PC-9 (cell line): ENCODE measurements around the gene JARID2. TPM values are rescaled to one million over a fixed set of nuclear protein-coding genes. Genes with fewer than 3 reads are reported as not detected.

Experiments used
- BruUV-seq: library from RNA; stranded (reverse); fragments of 400-500 nt; replicated peaks from 2 replicates; lab custom pipeline; 2021; lab: Mats Ljungman, UMichigan
- CTCF ChIA-PET: fragments of 300-600 bp; sonication (Branson Sonifier 250); formaldehyde crosslinking; loops from one replicate; lab custom pipeline; 2022; ENCODE audit warnings: antibody characterized with exemption; lab: Charles Lee
- POLR2A ChIA-PET: fragments of 300-600 bp; sonication (Branson Sonifier 250); formaldehyde crosslinking; loops from one replicate; lab custom pipeline; 2022; ENCODE audit warnings: antibody characterized with exemption; ENCODE audit not compliant: unreplicated experiment; lab: Charles Lee
- DNase-seq, 2 experiments: peaks; one replicate each; pipeline versions ENCODE4 v3.0.0 to v3.0.0-alpha.2; 2015 to 2022; ENCODE audit warnings: mixed read lengths in 1 of 2
- H2AFZ ChIP-seq: fragments of 200-600 bp; sonication (generic); 2 replicates; pipeline ENCODE4 v1.8.1; 2017; ENCODE audit warnings: antibody characterized with exemption
- H3F3A ChIP-seq: fragments of 200-600 bp; sonication (generic); 2 replicates; pipeline ENCODE4 v1.8.1; 2017; ENCODE audit warnings: antibody characterized with exemption, mild to moderate bottlenecking, low read depth; ENCODE audit not compliant: insufficient read depth
- H3K27ac ChIP-seq: fragments of 200-600 bp; sonication (generic); 2 replicates; pipeline ENCODE4 v1.6.1; 2016; ENCODE audit warnings: mixed run types
- H3K27me3 ChIP-seq: fragments of 200-600 bp; sonication (generic); 2 replicates; pipeline ENCODE4 v1.6.1; 2016; ENCODE audit warnings: low read depth, mixed run types; ENCODE audit not compliant: insufficient read depth
- H3K36me3 ChIP-seq: fragments of 200-600 bp; sonication (generic); 2 replicates; pipeline ENCODE4 v1.6.1; 2016; ENCODE audit warnings: low read depth, mixed run types
- H3K4me1 ChIP-seq: fragments of 200-600 bp; sonication (generic); replicated peaks from 2 replicates; pipeline ENCODE4 v1.6.1; 2016; ENCODE audit warnings: mixed run types; ENCODE audit not compliant: insufficient read depth
- H3K4me2 ChIP-seq: fragments of 200-600 bp; sonication (generic); 2 replicates; pipeline ENCODE4 v1.6.1; 2017; ENCODE audit warnings: mixed run types
- H3K4me3 ChIP-seq: fragments of 200-600 bp; sonication (generic); 2 replicates; pipeline ENCODE4 v1.6.1; 2016; ENCODE audit warnings: mixed run types
- H3K79me2 ChIP-seq: fragments of 200-600 bp; sonication (generic); 2 replicates; pipeline ENCODE4 v1.6.1; 2017; ENCODE audit warnings: low read depth, mixed run types
- H3K9me2 ChIP-seq: fragments of 200-600 bp; sonication (generic); 2 replicates; pipeline ENCODE4 v1.8.1; 2017; ENCODE audit warnings: mild to moderate bottlenecking; ENCODE audit not compliant: insufficient read depth
- H3K9me3 ChIP-seq: fragments of 200-600 bp; sonication (generic); 2 replicates; pipeline ENCODE4 v1.8.1; 2016; ENCODE audit warnings: low read depth; ENCODE audit not compliant: insufficient read depth
- H4K20me1 ChIP-seq: fragments of 200-600 bp; sonication (generic); 2 replicates; pipeline ENCODE4 v1.8.1; 2017; ENCODE audit not compliant: insufficient read depth
- CTCF ChIP-seq: fragments of 200-600 bp; sonication (generic); conservative IDR thresholded peaks from 2 replicates; pipeline ENCODE4 v1.6.1; 2017; ENCODE audit warnings: mixed run types, antibody characterized with exemption, mild to moderate bottlenecking, moderate library complexity
- EZH2 ChIP-seq: fragments of 200-600 bp; sonication (generic); IDR thresholded peaks from 2 replicates; pipeline ENCODE4 v1.8.0; 2017; ENCODE audit warnings: antibody characterized with exemption, low read depth
- intact Hi-C: fragments of 100-400 bp; cut with micrococcal nuclease; formaldehyde crosslinking; loops from one replicate; pipeline ENCODE4 v1.10.0; 2022; ENCODE audit not compliant: unreplicated experiment
- total RNA-seq: library from RNA; stranded (reverse); gene quantifications from 2 replicates; pipeline ENCODE4 v1.2.3, GENCODE V29; 2021

JARID2 gene
- total RNA-seq, 1 experiment from 2014 or later: 35.0 TPM

GRCh38 chr6:15362274-15363160 is 116.6 kb downstream of the JARID2 start:
- TF ChIP-seq CTCF (no peak), EZH2 (no peak)
- Histone ChIP-seq H3F3A (0 out of 2 replicates have a peak, but pooled peaks cover 2% of the 10 kb centered on the region), H3K27ac (no peak overlapping the region), H2AFZ (no peak overlapping the region), H3K9me3 (no peaks in the 10 kb centered on the region), H3K9me2 (no peaks in the 10 kb centered on the region), H3K79me2 (peaks cover 85% of the 10 kb centered on the region), H4K20me1 (peaks cover 34% of the 10 kb centered on the region), H3K36me3 (no peaks in the 10 kb centered on the region), H3K4me2 (no peak overlapping the region), H3K27me3 (no peaks in the 10 kb centered on the region), H3K4me1 (no peaks in the 10 kb centered on the region), H3K4me3 (no peak overlapping the region)
- ChIA-PET POLR2A (interaction anchor here (0.6 kb wide), 1 partner anchor 26 kb away, joined by 4 read pairs; no protein-coding TSS in a partner anchor), CTCF (no interaction called here)
- intact Hi-C loops: no loop called here
- BruUV-seq: no TSS peak
- DNase-seq: no peak

- H3K79me2 ChIP-seq: peaks cover 85% of the 10 kb centered on the region
- H3K4me1 ChIP-seq: no peaks in the 10 kb centered on the region
- H3K4me2 ChIP-seq: no peak overlapping the region
- no peak overlapping the region for H3K4me3 ChIP-seq
- POLR2A ChIA-PET: no interaction called here
- peaks cover 28% of the 10 kb centered on the region for H4K20me1 ChIP-seq
- no peak overlapping the region for H2AFZ ChIP-seq
- 0 out of 2 replicates have a peak, but pooled peaks cover 2% of the 10 kb centered on the region for H3F3A ChIP-seq
- CTCF ChIA-PET: no interaction called here
- intact Hi-C loops: no loop called here
- DNase-seq: no peak
- H3K27me3 ChIP-seq: no peaks in the 10 kb centered on the region
- no peaks in the 10 kb centered on the region for H3K9me3 ChIP-seq
- BruUV-seq: no TSS peak
- TF ChIP-seq EZH2 (no peak), CTCF (no peak)
- no peak overlapping the region for H3K27ac ChIP-seq
- H3K36me3 ChIP-seq: no peaks in the 10 kb centered on the region
- H3K9me2 ChIP-seq: no peaks in the 10 kb centered on the region
Measured at GRCh38 chr6:15363164-15363522, 117.3 kb downstream of the JARID2 start.

GRCh38 chr6:15363523-15364400 is 117.9 kb downstream of the JARID2 start:
- Histone ChIP-seq H3K9me2 (no peaks in the 10 kb centered on the region), H2AFZ (no peak overlapping the region), H3K9me3 (no peaks in the 10 kb centered on the region), H3K4me3 (no peak overlapping the region), H3F3A (0 out of 2 replicates have a peak, but pooled peaks cover 2% of the 10 kb centered on the region), H3K27me3 (no peaks in the 10 kb centered on the region), H4K20me1 (peaks cover 21% of the 10 kb centered on the region), H3K4me1 (no peaks in the 10 kb centered on the region), H3K36me3 (no peaks in the 10 kb centered on the region), H3K27ac (no peak overlapping the region), H3K79me2 (peaks cover 85% of the 10 kb centered on the region), H3K4me2 (no peak overlapping the region)
- BruUV-seq: no TSS peak
- ChIA-PET CTCF (no interaction called here), POLR2A (no interaction called here)
- no peak for DNase-seq
- no peak for TF ChIP-seq EZH2
- TF ChIP-seq CTCF: no peak
- intact Hi-C loops: no loop called here
